ENCODE measurements around the gene RHPN2.
"Not testable (repeated sequence)": the region's sequence is repeated elsewhere in the genome, so short reads cannot be mapped to it uniquely, and the experiment has no call there.

GRCh38 chr19:33002126-33002865 is 62.4 kb downstream of the RHPN2 start:
- not testable (repeated sequence) for TF ChIP-seq CTCF (IDR thresholded peaks at IDR 0.05; ENCODE audit: low read depth, low read length, poor library complexity, severe bottlenecking); EZH2phosphoT487 (IDR thresholded peaks at IDR 0.05; ENCODE audit: borderline replicate concordance, low read length)
